ENCODE data around the gene CABLES2.

The CABLES2 gene

DNA sequence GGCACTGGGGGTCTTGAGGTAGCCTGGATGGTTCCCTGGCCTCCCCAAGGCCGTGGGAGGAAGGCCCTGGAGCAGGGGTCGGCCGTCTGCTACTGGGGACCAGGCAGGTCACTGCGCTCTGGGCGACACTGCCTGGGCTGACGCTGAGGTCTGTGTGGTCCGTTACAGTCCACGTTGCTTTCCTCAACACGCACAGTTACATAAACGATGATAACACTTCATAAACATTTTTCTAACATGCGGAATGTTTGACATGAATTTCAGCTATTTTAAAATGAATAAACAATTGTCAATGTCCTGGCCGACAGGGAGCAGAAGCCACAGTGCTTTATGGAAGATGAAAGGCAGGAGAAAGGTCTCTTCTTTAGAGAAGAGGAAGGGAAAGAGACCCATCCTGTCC lies 30.4 kb upstream of the CABLES2 start:
- no peak overlapping the region for H3K4me2 ChIP-seq
- H3K9ac ChIP-seq, result no peak overlapping the region
- no peaks in the 10 kb centered on the region for H3K9me3 ChIP-seq
- TF ChIP-seq Cebpa-rat (IDR thresholded peaks at IDR 0.05), result no peak
- H3K27me3 ChIP-seq, result peaks cover 52% of the 10 kb centered on the region
- H3K27ac ChIP-seq, result no peak overlapping the region
- no peaks in the 10 kb centered on the region for H3K36me3 ChIP-seq
- no peaks in the 10 kb centered on the region for H3K4me1 ChIP-seq
- H4K20me1 ChIP-seq, result peaks cover 4% of the 10 kb centered on the region; the same call in 1 of the 2 replicates
- H3K4me3 ChIP-seq, result no peak overlapping the region

DNA sequence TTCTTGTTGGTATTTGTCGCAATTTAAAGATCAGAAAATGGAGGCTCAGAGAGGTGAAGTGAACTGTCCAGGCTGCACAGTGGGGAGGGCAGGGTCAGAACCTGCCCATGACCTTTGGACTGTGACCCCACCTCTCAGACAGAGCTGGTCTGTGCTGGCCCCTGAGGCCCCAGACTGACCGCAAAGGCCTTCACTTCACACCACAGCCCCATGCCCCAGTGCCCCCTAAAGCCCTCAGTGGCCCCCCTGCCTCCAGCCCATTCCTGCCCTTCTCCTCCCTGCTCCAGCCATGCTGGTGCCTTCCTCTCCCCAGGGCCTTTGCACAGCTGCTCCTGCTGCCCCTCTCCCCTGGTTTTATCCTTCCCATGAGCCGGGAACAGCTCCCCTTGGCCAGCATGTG lies 29.6 kb upstream of the CABLES2 start:
- Histone ChIP-seq H3K4me2 (no peak overlapping the region), H3K4me1 (no peaks in the 10 kb centered on the region), H3K4me3 (no peak overlapping the region), H4K20me1 (peaks cover 4% of the 10 kb centered on the region; the same call in 1 of the 2 replicates), H3K9ac (no peak overlapping the region), H3K36me3 (no peaks in the 10 kb centered on the region), H3K9me3 (no peaks in the 10 kb centered on the region), H3K27me3 (peaks cover 48% of the 10 kb centered on the region), H3K27ac (no peak overlapping the region)
- TF ChIP-seq Cebpa-rat (IDR thresholded peaks at IDR 0.05), result no peak

DNA sequence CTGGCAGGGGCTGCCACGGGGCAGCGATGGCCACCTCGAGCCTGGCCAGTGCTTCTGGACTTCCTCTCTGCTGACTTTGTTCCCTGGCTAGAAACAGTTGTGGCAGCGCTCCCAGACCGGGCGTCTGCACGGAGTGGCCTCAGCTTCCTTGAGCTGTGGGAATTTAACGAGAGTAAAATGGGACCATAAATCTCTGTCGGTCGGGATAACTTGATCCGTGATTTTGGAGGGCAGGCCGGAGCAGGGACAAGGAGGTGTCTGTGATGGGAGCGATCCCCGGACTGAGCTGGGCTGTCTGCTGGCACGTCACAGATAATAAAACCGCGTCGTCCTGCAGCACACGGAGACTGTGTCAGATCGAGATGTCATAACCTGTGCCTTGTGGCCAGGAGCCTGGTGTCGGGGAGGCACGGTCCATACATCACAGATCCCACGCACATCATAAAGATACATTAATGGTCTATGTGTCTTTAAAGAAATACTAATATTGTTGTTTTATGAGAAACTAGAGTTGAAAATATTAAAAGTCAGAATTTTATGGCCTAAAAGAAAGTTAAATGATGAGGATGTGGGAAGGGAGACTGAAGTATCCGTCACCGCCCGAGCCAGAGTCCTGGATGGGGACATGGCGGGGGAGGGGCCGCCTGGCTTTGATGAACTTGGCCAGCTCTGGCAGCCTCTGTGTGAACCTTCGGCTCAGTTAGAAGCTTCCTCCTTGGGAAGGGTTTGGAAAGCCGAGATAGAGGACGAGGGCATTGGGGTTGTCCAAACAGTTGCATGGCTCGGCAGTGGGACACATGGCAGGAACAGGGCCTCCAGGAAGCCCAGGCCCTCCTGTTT lies 26.8 kb upstream of the CABLES2 start:
- Histone ChIP-seq H3K4me1 (no peaks in the 10 kb centered on the region), H3K9me3 (no peaks in the 10 kb centered on the region), H3K9ac (no peak overlapping the region), H3K27ac (no peak overlapping the region), H3K36me3 (no peaks in the 10 kb centered on the region), H3K4me2 (no peak overlapping the region), H3K27me3 (peaks cover 36% of the 10 kb centered on the region), H4K20me1 (peaks cover 4% of the 10 kb centered on the region; the same call in 1 of the 2 replicates), H3K4me3 (no peak overlapping the region)
- no peak for TF ChIP-seq Cebpa-rat (IDR thresholded peaks at IDR 0.05)

DNA sequence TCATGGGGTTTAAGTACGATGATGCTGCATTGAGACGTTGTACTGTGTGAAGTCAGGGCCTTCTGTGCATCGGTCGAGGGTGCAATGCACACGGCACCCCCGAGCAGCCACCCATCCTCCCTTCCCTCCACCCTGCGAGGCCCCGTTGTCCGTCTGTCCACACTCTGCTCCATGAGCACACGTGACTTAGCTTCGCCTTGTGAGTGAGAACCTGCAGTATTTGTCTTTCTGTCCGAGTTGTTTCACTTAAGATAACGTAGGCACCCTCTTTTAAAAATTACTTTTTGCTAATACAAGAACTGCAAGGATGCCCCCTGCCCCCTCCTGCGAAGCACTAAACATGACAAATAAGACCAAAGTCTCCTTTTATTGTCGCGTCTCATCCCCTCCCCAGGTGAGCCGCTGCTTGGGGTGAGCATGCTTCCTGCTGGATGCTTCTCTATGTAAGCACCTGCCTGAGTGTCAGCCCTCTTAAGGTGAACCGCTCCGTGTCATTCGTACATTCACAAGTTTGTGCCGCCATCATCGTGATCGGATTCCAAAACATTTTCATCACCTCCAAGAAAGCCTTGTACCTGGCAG lies 23.9 kb upstream of the CABLES2 start:
- no peak overlapping the region for H3K9ac ChIP-seq
- no peak overlapping the region for H3K4me2 ChIP-seq
- H3K36me3 ChIP-seq, result no peaks in the 10 kb centered on the region
- H3K9me3 ChIP-seq, result no peaks in the 10 kb centered on the region
- no peak overlapping the region for H3K4me3 ChIP-seq
- peaks cover 7% of the 10 kb centered on the region for H3K4me1 ChIP-seq
- no peak overlapping the region for H3K27ac ChIP-seq
- no peak for TF ChIP-seq Cebpa-rat (IDR thresholded peaks at IDR 0.05)
- peaks cover 4% of the 10 kb centered on the region; the same call in 1 of the 2 replicates for H4K20me1 ChIP-seq
- peaks cover 29% of the 10 kb centered on the region for H3K27me3 ChIP-seq

- TF ChIP-seq Cebpa-rat (IDR thresholded peaks at IDR 0.05), result no peak
- Histone ChIP-seq H4K20me1 (peaks cover 3% of the 10 kb centered on the region; the same call in 1 of the 2 replicates), H3K27me3 (peaks cover 23% of the 10 kb centered on the region), H3K36me3 (no peaks in the 10 kb centered on the region), H3K9ac (no peak overlapping the region), H3K9me3 (no peaks in the 10 kb centered on the region), H3K4me1 (peaks cover 7% of the 10 kb centered on the region), H3K27ac (no peak overlapping the region), H3K4me3 (no peak overlapping the region), H3K4me2 (no peak overlapping the region)
Measured at GRCh38 chr20:62430311-62430853, 23.3 kb upstream of the CABLES2 start.

GRCh38 chr20:62429455-62430310 lies 22.6 kb upstream of the CABLES2 start:
- Histone ChIP-seq H3K9ac (no peak overlapping the region), H3K4me3 (no peak overlapping the region), H3K9me3 (no peaks in the 10 kb centered on the region), H3K4me2 (no peak overlapping the region), H3K27ac (no peak overlapping the region), H3K36me3 (no peaks in the 10 kb centered on the region), H4K20me1 (no peaks in the 10 kb centered on the region; the same call in 1 of the 2 replicates), H3K4me1 (peaks cover 7% of the 10 kb centered on the region), H3K27me3 (peaks cover 16% of the 10 kb centered on the region)
- TF ChIP-seq Cebpa-rat (IDR thresholded peaks at IDR 0.05), result no peak

- H3K9me3 ChIP-seq, result no peaks in the 10 kb centered on the region
- no peak overlapping the region for H3K27ac ChIP-seq
- H3K4me2 ChIP-seq, result no peak overlapping the region
- H3K27me3 ChIP-seq, result peaks cover 5% of the 10 kb centered on the region
- H3K4me3 ChIP-seq, result no peak overlapping the region
- peaks cover 16% of the 10 kb centered on the region for H3K4me1 ChIP-seq
- H3K9ac ChIP-seq, result no peak overlapping the region
- H3K36me3 ChIP-seq, result no peaks in the 10 kb centered on the region
- no peak for TF ChIP-seq Cebpa-rat (IDR thresholded peaks at IDR 0.05)
- H4K20me1 ChIP-seq, result no peaks in the 10 kb centered on the region
Measured at GRCh38 chr20:62428396-62429295, 21.6 kb upstream of the CABLES2 start.

DNA sequence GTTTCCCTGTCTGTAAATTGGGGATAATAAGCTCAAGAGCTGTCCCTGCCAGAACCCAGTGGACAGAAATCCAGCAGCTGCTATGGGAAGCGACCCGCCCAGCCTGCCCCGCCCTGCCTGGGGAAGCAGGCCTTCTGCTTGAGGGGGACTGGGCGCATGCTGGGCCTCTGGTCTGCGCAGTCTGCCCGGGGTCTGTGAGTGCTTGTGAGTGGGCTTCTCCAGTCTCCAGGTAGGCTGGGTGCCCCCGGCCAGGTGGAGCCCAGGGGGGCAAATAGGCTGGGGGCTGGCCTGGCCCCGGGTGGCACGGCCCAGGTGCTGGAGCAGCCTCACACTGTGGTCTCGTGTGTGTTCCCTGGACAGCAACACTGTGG lies 20.9 kb upstream of the CABLES2 start:
- no peaks in the 10 kb centered on the region for H3K27me3 ChIP-seq
- no peaks in the 10 kb centered on the region for H4K20me1 ChIP-seq
- H3K4me3 ChIP-seq, result no peak overlapping the region
- H3K4me1 ChIP-seq, result peaks cover 22% of the 10 kb centered on the region
- no peak overlapping the region for H3K27ac ChIP-seq
- no peak overlapping the region for H3K9ac ChIP-seq
- no peak for TF ChIP-seq Cebpa-rat (IDR thresholded peaks at IDR 0.05)
- H3K4me2 ChIP-seq, result no peak overlapping the region
- no peaks in the 10 kb centered on the region for H3K36me3 ChIP-seq
- H3K9me3 ChIP-seq, result no peaks in the 10 kb centered on the region
